Panc1 (cell line): ENCODE data around the gene PTGR1.

ENCODE experiments used
- CTCF ChIP-seq: fragments of 450-650 bp; IDR thresholded peaks from 2 replicates; pipeline ENCODE4 v1.5.1; 2017; ENCODE audit warnings: mild to moderate bottlenecking
- SIN3A ChIP-seq: IDR thresholded peaks from 2 replicates; pipeline ENCODE4 v1.6.1; 2012; ENCODE audit warnings: low read depth, mild to moderate bottlenecking, low read length, moderate library complexity, borderline replicate concordance; ENCODE audit not compliant: insufficient read depth

GRCh38 chr9:111637421-111637950, 38.0 kb upstream of the PTGR1 start:
- TF ChIP-seq CTCF (no peak), SIN3A (no peak)
